ENCODE results near the gene WNT7B.

DNA sequence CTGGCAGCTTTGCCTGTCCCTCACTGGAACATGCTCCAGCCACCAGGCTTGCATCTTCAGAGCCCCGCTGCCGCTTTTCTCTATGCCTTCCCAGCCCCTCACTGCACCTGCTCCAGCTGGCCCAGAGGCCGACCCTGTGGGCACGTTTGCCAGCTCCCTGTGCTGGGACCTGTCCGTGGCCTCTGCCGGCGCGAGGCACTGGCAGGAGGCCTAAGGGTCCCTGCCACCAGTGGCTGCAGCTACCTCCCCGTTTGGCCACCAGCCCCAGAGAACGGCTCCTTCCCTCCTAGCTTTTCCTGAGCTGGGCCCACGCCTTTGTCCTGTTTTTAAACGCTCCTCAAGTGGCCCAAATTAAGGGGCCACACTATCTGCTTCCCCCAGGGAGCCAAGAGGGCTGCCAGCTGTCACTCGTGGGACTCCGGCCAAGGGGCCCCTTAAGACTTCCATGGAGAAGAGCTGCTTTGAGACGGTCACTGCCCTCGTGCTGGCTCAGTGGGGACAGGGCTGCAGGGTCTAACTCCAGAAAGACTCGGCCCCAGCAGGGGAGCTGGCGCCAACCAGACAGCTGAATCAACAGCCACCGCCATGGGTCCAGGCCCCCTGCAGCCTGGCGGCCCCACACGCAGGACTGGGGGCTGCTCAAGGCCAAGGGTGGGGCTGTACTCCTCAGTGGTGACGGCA is 24.6 kb upstream of the WNT7B start:
- TF ChIP-seq, protein P1, sequence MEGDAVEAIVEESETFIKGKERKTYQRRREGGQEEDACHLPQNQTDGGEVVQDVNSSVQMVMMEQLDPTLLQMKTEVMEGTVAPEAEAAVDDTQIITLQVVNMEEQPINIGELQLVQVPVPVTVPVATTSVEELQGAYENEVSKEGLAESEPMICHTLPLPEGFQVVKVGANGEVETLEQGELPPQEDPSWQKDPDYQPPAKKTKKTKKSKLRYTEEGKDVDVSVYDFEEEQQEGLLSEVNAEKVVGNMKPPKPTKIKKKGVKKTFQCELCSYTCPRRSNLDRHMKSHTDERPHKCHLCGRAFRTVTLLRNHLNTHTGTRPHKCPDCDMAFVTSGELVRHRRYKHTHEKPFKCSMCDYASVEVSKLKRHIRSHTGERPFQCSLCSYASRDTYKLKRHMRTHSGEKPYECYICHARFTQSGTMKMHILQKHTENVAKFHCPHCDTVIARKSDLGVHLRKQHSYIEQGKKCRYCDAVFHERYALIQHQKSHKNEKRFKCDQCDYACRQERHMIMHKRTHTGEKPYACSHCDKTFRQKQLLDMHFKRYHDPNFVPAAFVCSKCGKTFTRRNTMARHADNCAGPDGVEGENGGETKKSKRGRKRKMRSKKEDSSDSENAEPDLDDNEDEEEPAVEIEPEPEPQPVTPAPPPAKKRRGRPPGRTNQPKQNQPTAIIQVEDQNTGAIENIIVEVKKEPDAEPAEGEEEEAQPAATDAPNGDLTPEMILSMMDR (IDR thresholded peaks at IDR 0.05): no peak
- TF ChIP-seq POLR2A (IDR thresholded peaks at IDR 0.05) (no peak), POLR2AphosphoS5 (IDR thresholded peaks at IDR 0.05) (no peak)
